ENCODE data around the gene PHC2. TPM values are rescaled to one million over a fixed set of nuclear protein-coding genes. Genes with fewer than 3 reads are reported as not detected.

Gene PHC2
- total and polyA plus RNA-seq, 4 donors, result 79.9 to 311 (median 121) TPM

- no peak for DNase-seq
- Histone ChIP-seq H3K36me3 (ENCODE audit: control insufficient read depth in 4 of 4, insufficient read depth in 4 of 4, low read length in 4 of 4) (peaks cover 0 to 4% (median 0%) of the 10 kb centered on the region in 4 donors), H3K9me3 (ENCODE audit: control insufficient read depth in 4 of 4, insufficient read depth in 3 of 4, low read length in 3 of 4) (no peaks in the 10 kb centered on the region), H3K9ac (ENCODE audit: insufficient read depth in 1 of 2, low read length in 2 of 2) (no peak overlapping the region), H3K27me3 (ENCODE audit: control insufficient read depth in 3 of 3, insufficient read depth in 3 of 3, low read length in 2 of 3) (no peaks in the 10 kb centered on the region), H3K4me3 (no peak overlapping the region), H3K27ac (ENCODE audit: low read depth in 1 of 2, low read length in 1 of 2) (peak overlapping the region in 1 of 2 donors; percentile 61), H3K4me1 (ENCODE audit: control insufficient read depth in 5 of 5, insufficient read depth in 5 of 5, low read length in 5 of 5) (peaks cover 0 to 17% (median 4%) of the 10 kb centered on the region in 5 donors)
- ATAC-seq (ENCODE audit: insufficient read depth, low FRiP score), result no peak
- TF ChIP-seq CTCF (IDR thresholded peaks at IDR 0.05; ENCODE audit: control extremely low read depth, extremely low read depth), result no peak
- WGBS, 2 donors, result 23 to 46% methylated on average over 1 of the region's 1 CpG
Measured at GRCh38 chr1:33378524-33378923, 52.4 kb downstream of the PHC2 start.

DNA sequence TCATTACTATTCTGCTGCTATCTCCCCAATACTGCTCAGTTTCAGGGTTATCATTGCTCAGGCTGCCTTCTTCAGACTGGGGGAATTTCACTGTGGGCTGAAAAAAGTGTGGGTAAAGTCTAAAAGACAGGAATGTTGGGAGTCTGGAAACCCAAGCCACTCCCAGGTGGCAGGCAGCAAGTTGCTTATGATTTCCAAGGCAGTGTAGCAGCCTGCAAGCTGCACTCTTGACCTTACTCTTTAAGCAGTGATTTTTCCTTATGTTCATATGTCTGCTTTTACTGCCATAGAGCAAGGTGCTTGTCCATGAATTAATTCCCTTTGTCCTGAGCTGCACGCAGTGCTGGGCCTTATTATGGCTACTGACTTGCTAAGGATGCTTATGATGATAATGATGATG is 53.1 kb downstream of the PHC2 start:
- 67 to 74% methylated on average over 1 of the region's 1 CpG for WGBS, 2 donors
- Histone ChIP-seq H3K36me3 (ENCODE audit: control insufficient read depth in 4 of 4, insufficient read depth in 4 of 4, low read length in 4 of 4) (peaks cover 0 to 4% (median 0%) of the 10 kb centered on the region in 4 donors), H3K9ac (ENCODE audit: insufficient read depth in 1 of 2, low read length in 2 of 2) (no peak overlapping the region), H3K27ac (ENCODE audit: low read depth in 1 of 2, low read length in 1 of 2) (no peak overlapping the region), H3K4me3 (no peak overlapping the region), H3K27me3 (ENCODE audit: control insufficient read depth in 3 of 3, insufficient read depth in 3 of 3, low read length in 2 of 3) (no peaks in the 10 kb centered on the region), H3K4me1 (ENCODE audit: control insufficient read depth in 5 of 5, insufficient read depth in 5 of 5, low read length in 5 of 5) (peaks cover 0 to 14% (median 0%) of the 10 kb centered on the region in 5 donors), H3K9me3 (ENCODE audit: control insufficient read depth in 4 of 4, insufficient read depth in 3 of 4, low read length in 3 of 4) (no peaks in the 10 kb centered on the region)
- no peak for ATAC-seq (ENCODE audit: insufficient read depth, low FRiP score)
- no peak for TF ChIP-seq CTCF (IDR thresholded peaks at IDR 0.05; ENCODE audit: control extremely low read depth, extremely low read depth)
- no peak for DNase-seq

- TF ChIP-seq CTCF (IDR thresholded peaks at IDR 0.05; ENCODE audit: control extremely low read depth, extremely low read depth), result no peak
- Histone ChIP-seq H3K36me3 (ENCODE audit: control insufficient read depth in 4 of 4, insufficient read depth in 4 of 4, low read length in 4 of 4) (peaks cover under 1 to 4% (median 2%) of the 10 kb centered on the region in 4 donors), H3K4me1 (ENCODE audit: control insufficient read depth in 5 of 5, insufficient read depth in 5 of 5, low read length in 5 of 5) (peaks cover 0 to 7% (median 0%) of the 10 kb centered on the region in 5 donors), H3K9ac (ENCODE audit: insufficient read depth in 1 of 2, low read length in 2 of 2) (no peak overlapping the region), H3K27me3 (ENCODE audit: control insufficient read depth in 3 of 3, insufficient read depth in 3 of 3, low read length in 2 of 3) (no peaks in the 10 kb centered on the region), H3K27ac (ENCODE audit: low read depth in 1 of 2, low read length in 1 of 2) (peak overlapping the region in 1 of 2 donors; percentile 45), H3K9me3 (ENCODE audit: control insufficient read depth in 4 of 4, insufficient read depth in 3 of 4, low read length in 3 of 4) (no peaks in the 10 kb centered on the region), H3K4me3 (no peak overlapping the region)
- ATAC-seq (ENCODE audit: insufficient read depth, low FRiP score), result no peak
- no peak for DNase-seq
- 73 to 88% methylated on average over 1 of the region's 1 CpG for WGBS, 2 donors
Measured at GRCh38 chr1:33377013-33377412, 53.9 kb downstream of the PHC2 start.

GRCh38 chr1:33375316-33375715 is 55.6 kb downstream of the PHC2 start:
- no peak overlapping the region for H3K4me3 ChIP-seq
- H3K9me3 ChIP-seq (ENCODE audit: control insufficient read depth in 4 of 4, insufficient read depth in 3 of 4, low read length in 3 of 4), result no peaks in the 10 kb centered on the region
- peaks cover 2 to 6% (median 3%) of the 10 kb centered on the region in 4 donors for H3K36me3 ChIP-seq (ENCODE audit: control insufficient read depth in 4 of 4, insufficient read depth in 4 of 4, low read length in 4 of 4)
- ATAC-seq (ENCODE audit: insufficient read depth, low FRiP score), result no peak
- WGBS, 2 donors, result 95 to 98% methylated on average over 9 of the region's 9 CpGs
- DNase-seq, result no peak
- no peak overlapping the region for H3K9ac ChIP-seq (ENCODE audit: insufficient read depth in 1 of 2, low read length in 2 of 2)
- peak overlapping the region in 1 of 2 donors; percentile 27 for H3K27ac ChIP-seq (ENCODE audit: low read depth in 1 of 2, low read length in 1 of 2)
- no peaks in the 10 kb centered on the region for H3K27me3 ChIP-seq (ENCODE audit: control insufficient read depth in 3 of 3, insufficient read depth in 3 of 3, low read length in 2 of 3)
- TF ChIP-seq CTCF (IDR thresholded peaks at IDR 0.05; ENCODE audit: control extremely low read depth, extremely low read depth), result no peak
- H3K4me1 ChIP-seq (ENCODE audit: control insufficient read depth in 5 of 5, insufficient read depth in 5 of 5, low read length in 5 of 5), result peaks cover 0 to 6% (median 0%) of the 10 kb centered on the region in 5 donors

Data from lung (tissue), 12 donors.